Tibial nerve (tissue), 4 donors: ENCODE measurements around the gene NAMPT.

Experiments used
- EP300 ChIP-seq, 2 donors: sonication (generic); formaldehyde crosslinking; IDR thresholded peaks; one replicate each; pipeline ENCODE4 v1.6.1; 2017; ENCODE audit warnings: antibody characterized with exemption in 2 of 2, mild to moderate bottlenecking in 1 of 2
- POLR2A ChIP-seq, 2 donors: fragments of 450-650 bp; IDR thresholded peaks; one replicate each; pipeline ENCODE4 v1.6.1; 2017; ENCODE audit warnings: antibody characterized with exemption in 2 of 2, mild to moderate bottlenecking in 2 of 2, moderate library complexity in 2 of 2
- TF ChIP-seq, protein P1 (sequence below), 5 experiments: fragments of 200-600 bp in 3 of 5; fragments of 450-650 bp in 2 of 5; sonication (generic) in 3 of 5; IDR thresholded peaks; one replicate each; pipeline ENCODE4 v1.5.1; 2016 to 2019; ENCODE audit warnings: antibody characterized with exemption in 5 of 5, mild to moderate bottlenecking in 3 of 5, moderate library complexity in 2 of 5

DNA sequence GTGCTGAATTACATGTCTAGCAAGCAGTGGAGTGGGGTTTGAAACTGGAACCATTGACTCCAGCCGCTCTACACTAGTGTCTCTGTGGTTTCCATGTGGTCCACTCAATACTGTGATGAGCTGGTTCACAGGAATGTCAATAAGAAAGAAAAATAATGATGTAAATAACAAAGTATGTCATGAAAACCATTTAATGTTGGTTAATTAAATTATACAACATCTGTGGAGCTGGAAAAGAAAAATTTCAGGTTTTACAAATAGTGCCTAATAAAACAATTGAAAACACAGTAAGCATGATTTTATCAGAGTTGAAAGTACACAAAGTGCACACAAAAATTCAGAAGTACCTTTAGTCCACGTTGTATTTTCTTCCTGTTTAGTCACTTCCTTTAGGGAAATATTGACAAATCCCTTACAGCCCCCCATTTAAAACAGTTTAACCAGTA is 28.7 kb upstream of the NAMPT start:
- TF ChIP-seq, protein P1, sequence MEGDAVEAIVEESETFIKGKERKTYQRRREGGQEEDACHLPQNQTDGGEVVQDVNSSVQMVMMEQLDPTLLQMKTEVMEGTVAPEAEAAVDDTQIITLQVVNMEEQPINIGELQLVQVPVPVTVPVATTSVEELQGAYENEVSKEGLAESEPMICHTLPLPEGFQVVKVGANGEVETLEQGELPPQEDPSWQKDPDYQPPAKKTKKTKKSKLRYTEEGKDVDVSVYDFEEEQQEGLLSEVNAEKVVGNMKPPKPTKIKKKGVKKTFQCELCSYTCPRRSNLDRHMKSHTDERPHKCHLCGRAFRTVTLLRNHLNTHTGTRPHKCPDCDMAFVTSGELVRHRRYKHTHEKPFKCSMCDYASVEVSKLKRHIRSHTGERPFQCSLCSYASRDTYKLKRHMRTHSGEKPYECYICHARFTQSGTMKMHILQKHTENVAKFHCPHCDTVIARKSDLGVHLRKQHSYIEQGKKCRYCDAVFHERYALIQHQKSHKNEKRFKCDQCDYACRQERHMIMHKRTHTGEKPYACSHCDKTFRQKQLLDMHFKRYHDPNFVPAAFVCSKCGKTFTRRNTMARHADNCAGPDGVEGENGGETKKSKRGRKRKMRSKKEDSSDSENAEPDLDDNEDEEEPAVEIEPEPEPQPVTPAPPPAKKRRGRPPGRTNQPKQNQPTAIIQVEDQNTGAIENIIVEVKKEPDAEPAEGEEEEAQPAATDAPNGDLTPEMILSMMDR (IDR thresholded peaks at IDR 0.05): no peak
- no peak for TF ChIP-seq POLR2A (IDR thresholded peaks at IDR 0.05)
- TF ChIP-seq EP300 (IDR thresholded peaks at IDR 0.05): no peak
